GM20000 (cell line): Measurements from ENCODE around the gene RNF34.

Experiments used
- DNase-seq: peaks from one replicate; pipeline ENCODE4 v3.0.0; 2012; ENCODE audit warnings: low spot score
- TF ChIP-seq, protein P1 (sequence below): IDR thresholded peaks from 2 replicates; pipeline ENCODE4 v1.5.1; 2012; ENCODE audit warnings: mild to moderate bottlenecking, control low read depth; ENCODE audit errors: extremely low read depth, missing control alignments

Gene RNF34

DNA sequence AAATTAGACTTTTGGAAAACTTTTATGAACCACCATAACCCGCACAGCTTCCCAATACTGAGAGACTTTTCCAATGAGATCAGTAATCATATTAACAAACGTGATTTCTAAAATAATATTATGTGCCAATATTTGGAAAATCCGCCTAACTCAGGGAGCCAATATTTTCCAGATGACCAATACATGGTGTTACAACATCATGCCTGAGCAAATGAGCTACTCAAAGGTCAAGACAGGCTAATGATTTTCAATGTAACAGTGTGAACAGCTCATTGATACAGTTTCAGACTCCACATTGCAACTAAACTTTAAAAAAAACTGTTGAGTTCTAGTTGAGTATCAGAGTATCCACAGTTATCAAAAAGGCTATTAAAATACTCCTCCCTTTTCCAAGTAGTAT, 46.8 kb downstream of the RNF34 start:
- no peak for DNase-seq
- TF ChIP-seq, protein P1, sequence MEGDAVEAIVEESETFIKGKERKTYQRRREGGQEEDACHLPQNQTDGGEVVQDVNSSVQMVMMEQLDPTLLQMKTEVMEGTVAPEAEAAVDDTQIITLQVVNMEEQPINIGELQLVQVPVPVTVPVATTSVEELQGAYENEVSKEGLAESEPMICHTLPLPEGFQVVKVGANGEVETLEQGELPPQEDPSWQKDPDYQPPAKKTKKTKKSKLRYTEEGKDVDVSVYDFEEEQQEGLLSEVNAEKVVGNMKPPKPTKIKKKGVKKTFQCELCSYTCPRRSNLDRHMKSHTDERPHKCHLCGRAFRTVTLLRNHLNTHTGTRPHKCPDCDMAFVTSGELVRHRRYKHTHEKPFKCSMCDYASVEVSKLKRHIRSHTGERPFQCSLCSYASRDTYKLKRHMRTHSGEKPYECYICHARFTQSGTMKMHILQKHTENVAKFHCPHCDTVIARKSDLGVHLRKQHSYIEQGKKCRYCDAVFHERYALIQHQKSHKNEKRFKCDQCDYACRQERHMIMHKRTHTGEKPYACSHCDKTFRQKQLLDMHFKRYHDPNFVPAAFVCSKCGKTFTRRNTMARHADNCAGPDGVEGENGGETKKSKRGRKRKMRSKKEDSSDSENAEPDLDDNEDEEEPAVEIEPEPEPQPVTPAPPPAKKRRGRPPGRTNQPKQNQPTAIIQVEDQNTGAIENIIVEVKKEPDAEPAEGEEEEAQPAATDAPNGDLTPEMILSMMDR, result no peak

DNA sequence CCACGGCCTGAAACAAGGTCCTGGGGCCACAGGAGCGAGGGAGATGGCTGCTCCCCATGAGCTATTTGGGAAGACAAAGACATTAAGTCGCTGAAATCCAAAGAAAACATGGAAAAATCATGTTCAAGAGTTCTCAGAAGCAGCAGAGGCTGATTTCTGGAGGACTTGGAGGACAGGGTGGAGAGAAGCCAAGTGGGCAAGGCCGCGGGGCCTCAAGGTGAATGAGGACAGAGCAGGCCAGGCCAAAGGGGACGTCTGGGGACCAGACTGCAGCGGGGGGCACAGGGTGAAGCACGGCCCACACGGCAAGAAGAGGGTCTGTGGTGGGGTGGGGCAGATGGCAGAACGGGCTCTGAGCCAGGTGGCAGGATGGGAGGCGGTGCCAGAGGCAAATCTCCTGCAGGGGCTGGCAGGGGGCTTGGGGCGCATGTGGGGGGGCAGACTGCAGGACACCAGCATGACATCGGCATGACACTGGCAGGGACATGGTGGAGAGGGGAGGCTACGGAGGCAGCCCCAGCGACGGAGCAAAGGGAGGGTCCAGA, 48.9 kb downstream of the RNF34 start:
- TF ChIP-seq, protein P1, result no peak

DNA sequence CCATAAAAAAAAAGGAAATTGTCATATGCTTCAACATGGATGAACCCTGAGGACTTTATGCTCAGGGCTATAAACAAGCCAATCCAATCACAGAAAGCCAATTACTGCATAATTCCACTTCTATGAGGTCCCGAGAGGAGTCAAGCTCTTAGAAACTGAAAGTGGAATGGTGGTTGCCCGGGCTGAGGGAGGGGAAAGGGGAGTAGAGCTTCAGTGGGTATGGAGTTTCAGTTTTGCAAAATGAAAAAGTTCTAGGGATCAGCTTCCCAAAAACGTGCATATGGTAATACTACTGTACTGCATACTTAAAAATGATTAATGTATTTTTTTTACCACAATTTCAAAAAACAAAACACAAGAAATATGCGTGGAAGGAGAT, 52.0 kb downstream of the RNF34 start:
- TF ChIP-seq, protein P1, result no peak
- DNase-seq, result no peak

More for the DNA sequence above, 48.9 kb downstream of the RNF34 start:
- DNase-seq, result no peak

DNA sequence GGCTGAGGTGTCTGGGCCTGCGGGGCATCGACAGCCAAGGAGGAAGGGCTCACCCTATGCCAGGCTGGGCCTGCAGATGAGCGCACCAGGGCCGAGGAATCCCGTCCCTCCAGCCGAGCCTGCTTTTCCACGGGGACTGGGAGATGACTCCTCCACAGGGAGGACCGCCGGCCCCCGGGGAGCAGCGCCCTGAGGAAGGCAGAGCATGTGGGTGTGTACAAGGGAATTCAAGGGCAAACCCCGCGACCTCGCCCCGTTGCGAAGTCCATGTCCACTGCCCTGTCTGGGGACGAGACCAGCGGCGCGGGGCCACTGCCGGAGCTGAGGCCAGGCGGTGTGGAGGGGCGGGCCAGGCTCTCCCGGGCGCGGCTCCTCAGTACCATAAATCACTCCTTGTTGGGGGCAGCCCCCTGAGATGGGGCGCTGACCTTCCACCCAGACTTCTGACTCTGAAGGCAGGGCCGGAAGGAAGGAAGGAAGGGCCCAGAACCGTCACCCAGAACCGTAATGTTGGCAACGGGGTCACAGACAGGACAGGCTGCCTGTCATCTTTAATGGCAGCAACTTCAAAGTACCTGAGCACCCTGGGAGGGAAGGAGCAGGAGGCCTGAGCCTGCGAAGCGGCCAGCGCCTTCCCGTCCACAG, 52.5 kb downstream of the RNF34 start:
- DNase-seq, result no peak
- TF ChIP-seq, protein P1, result no peak

DNA sequence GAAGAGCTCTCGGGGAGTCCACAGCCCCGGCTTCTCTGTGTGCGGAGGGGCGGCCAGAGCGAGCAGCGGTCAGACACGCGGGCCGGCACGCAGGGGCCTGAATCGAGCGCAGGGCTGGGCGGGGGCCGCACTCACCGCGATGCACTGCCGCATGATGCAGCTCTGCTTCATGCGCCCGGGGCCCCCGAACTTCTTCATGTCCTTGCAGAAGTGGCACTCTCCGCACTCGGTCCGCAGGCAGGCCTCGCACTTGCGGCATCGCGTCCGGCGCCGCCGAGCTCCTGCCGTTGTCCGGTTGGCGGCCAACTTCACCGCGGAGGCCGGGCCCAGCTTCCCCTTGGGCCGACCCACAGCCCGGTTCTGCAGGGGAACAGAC, 53.1 kb downstream of the RNF34 start:
- TF ChIP-seq, protein P1, result no peak
- no peak for DNase-seq

DNA sequence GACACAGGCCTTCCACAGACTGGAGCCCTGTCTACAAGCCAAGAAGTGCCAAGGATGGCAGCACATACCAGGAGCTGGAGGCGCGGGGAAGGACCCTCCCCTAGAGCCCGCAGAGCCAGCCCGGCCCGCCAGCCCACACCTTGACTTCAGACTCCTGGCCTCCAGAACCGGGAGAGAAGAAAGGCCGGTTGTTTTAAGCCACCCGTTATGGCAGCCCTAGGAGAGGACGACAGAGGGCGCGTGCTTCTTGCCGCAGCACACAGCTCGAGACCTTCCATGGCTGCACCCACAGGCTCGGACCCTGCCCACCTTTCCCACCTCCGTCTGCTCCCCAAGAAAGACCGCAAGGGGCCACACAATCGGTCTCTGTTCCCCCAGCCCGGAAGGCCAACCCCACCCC, 53.7 kb downstream of the RNF34 start:
- DNase-seq, result no peak
- TF ChIP-seq, protein P1, result no peak

DNA sequence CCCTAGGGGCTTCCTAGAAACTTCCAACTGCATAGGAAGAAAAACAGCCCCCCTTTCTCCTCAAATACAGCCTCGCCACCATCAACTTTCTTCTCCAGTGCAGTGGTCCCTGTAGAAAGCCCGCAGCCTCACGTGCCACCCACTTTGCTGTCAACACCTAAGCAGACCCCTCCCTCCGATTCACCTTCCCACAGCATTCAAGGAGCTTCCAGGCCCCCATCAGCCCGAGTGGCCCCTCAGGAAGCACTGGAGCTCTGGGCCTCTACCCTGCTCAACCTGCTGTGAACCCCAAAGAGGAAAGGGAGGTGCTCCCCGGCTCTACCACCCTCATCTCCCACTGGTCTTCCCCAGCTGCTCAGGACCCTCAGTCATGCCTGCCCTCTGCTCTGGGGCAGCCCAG, 55.0 kb downstream of the RNF34 start:
- no peak for DNase-seq
- TF ChIP-seq, protein P1, result no peak
